GM23338 (cell line): ENCODE data around the gene AFF2. TPM values are rescaled to one million over a fixed set of nuclear protein-coding genes. Genes with fewer than 3 reads are reported as not detected.

Experiments
- ATAC-seq: fragments of 200-7000 bp; cut with Tn5 transposase; 3 replicates; pipeline ENCODE4 v1.9.1; 2020
- DNase-seq: peaks from one replicate; pipeline ENCODE4 v3.0.0-alpha.2; 2015; ENCODE audit warnings: low spot score
- H2AFZ ChIP-seq: fragments of 200-600 bp; sonication (generic); 2 replicates; pipeline ENCODE4 v1.8.0; 2016; ENCODE audit warnings: antibody characterized with exemption, mild to moderate bottlenecking, moderate library complexity
- H3F3A ChIP-seq: fragments of 200-600 bp; sonication (generic); replicated peaks from 2 replicates; pipeline ENCODE4 v1.8.0; 2017; ENCODE audit warnings: antibody characterized with exemption, mixed run types, low read depth
- H3K27ac ChIP-seq: fragments of 200-600 bp; sonication (generic); 2 replicates; pipeline ENCODE4 v1.6.1; 2016; ENCODE audit warnings: low read depth
- H3K27me3 ChIP-seq: fragments of 200-600 bp; sonication (generic); 2 replicates; pipeline ENCODE4 v1.8.0; 2016; ENCODE audit warnings: mild to moderate bottlenecking, mixed run types, moderate library complexity; ENCODE audit not compliant: insufficient read depth
- H3K36me3 ChIP-seq: fragments of 200-600 bp; sonication (generic); 2 replicates; pipeline ENCODE4 v1.8.0; 2016; ENCODE audit warnings: mild to moderate bottlenecking; ENCODE audit not compliant: insufficient read depth
- H3K4me1 ChIP-seq: fragments of 200-600 bp; sonication (generic); 2 replicates; pipeline ENCODE4 v1.8.0; 2016; ENCODE audit warnings: mild to moderate bottlenecking, moderate library complexity; ENCODE audit not compliant: insufficient read depth
- H3K4me2 ChIP-seq: fragments of 200-600 bp; sonication (generic); 2 replicates; pipeline ENCODE4 v1.7.1; 2017; ENCODE audit warnings: mixed run types
- H3K4me3 ChIP-seq: fragments of 200-600 bp; sonication (generic); 2 replicates; pipeline ENCODE4 v1.6.1; 2016; ENCODE audit warnings: mixed run types
- H3K79me2 ChIP-seq: fragments of 200-600 bp; sonication (generic); replicated peaks from 2 replicates; pipeline ENCODE4 v1.8.0; 2017; ENCODE audit warnings: mild to moderate bottlenecking; ENCODE audit not compliant: insufficient read depth
- H3K9me2 ChIP-seq: fragments of 200-600 bp; sonication (generic); 2 replicates; pipeline ENCODE4 v1.8.0; 2017; ENCODE audit not compliant: insufficient read depth
- H4K20me1 ChIP-seq: fragments of 200-600 bp; sonication (generic); replicated peaks from 2 replicates; pipeline ENCODE4 v1.8.0; 2017; ENCODE audit warnings: mild to moderate bottlenecking; ENCODE audit not compliant: insufficient read depth
- H3K27ac Mint-ChIP-seq: 2 replicates; pipeline ENCODE4 v1.8.0; 2020; ENCODE audit warnings: inconsistent platforms, mild to moderate bottlenecking, moderate library complexity, mixed read lengths
- H3K27me3 Mint-ChIP-seq: 3 replicates; pipeline ENCODE4 v1.8.0; 2022; ENCODE audit warnings: low read depth, mild to moderate bottlenecking, moderate library complexity, mixed read lengths, inconsistent platforms; ENCODE audit not compliant: insufficient read depth, poor library complexity
- H3K36me3 Mint-ChIP-seq: 3 replicates; pipeline ENCODE4 v1.8.0; 2021; ENCODE audit warnings: low read depth, mild to moderate bottlenecking, inconsistent platforms, moderate library complexity, mixed read lengths
- H3K4me1 Mint-ChIP-seq: 3 replicates; pipeline ENCODE4 v1.8.0; 2020; ENCODE audit warnings: mild to moderate bottlenecking, inconsistent platforms, mixed read lengths
- H3K4me3 Mint-ChIP-seq: 3 replicates; pipeline ENCODE4 v1.8.0; 2021; ENCODE audit warnings: moderate library complexity, mild to moderate bottlenecking, inconsistent platforms, mixed read lengths
- H3K9me3 Mint-ChIP-seq: 3 replicates; pipeline ENCODE4 v1.8.0; 2020; ENCODE audit warnings: moderate library complexity, mild to moderate bottlenecking, inconsistent platforms, mixed read lengths
- CREB1 ChIP-seq: fragments of 250-450 bp; sonication (Bioruptor Pico); IDR thresholded peaks from 2 replicates; pipeline ENCODE4 v1.5.0; 2020; ENCODE audit warnings: low read depth, mild to moderate bottlenecking, moderate library complexity
- EZH2 ChIP-seq: fragments of 200-600 bp; sonication (generic); IDR thresholded peaks from one replicate; pipeline ENCODE4 v1.8.0; 2017; ENCODE audit warnings: antibody characterized with exemption, mild to moderate bottlenecking, low read depth; ENCODE audit not compliant: unreplicated experiment
- JUNB ChIP-seq: IDR thresholded peaks from one replicate; pipeline ENCODE4 v1.6.1; 2016; ENCODE audit warnings: antibody characterized with exemption; ENCODE audit not compliant: unreplicated experiment
- NANOG ChIP-seq: IDR thresholded peaks from 2 replicates; pipeline ENCODE4 v1.6.1; 2016; ENCODE audit warnings: antibody characterized with exemption, borderline replicate concordance
- POLR2AphosphoS5 ChIP-seq: IDR thresholded peaks from 2 replicates; pipeline ENCODE4 v1.6.1; 2016; ENCODE audit warnings: antibody characterized with exemption, low read depth
- STAT1 ChIP-seq: IDR thresholded peaks from one replicate; pipeline ENCODE4 v1.6.1; 2016; ENCODE audit warnings: antibody characterized with exemption; ENCODE audit not compliant: unreplicated experiment
- ZNF331 ChIP-seq: fragments of 250-450 bp; sonication (Bioruptor Pico); IDR thresholded peaks from 2 replicates; pipeline ENCODE4 v1.5.0; 2020; ENCODE audit warnings: low read depth, mild to moderate bottlenecking, moderate library complexity
- polyA plus RNA-seq: library from polyadenylated mRNA; unstranded; fragments of >200 nt; fragmentation: Nextera tagmentation; extraction: Ambion mirVana; gene quantifications from 2 replicates; pipeline ENCODE4 v1.2.1, GENCODE V29; 2016
- total RNA-seq: library from RNA; depleted of rRNA; stranded (reverse); fragments of >200 nt; shearing (Covaris generic); gene quantifications from 2 replicates; pipeline ENCODE4 v1.2.3, GENCODE V29; 2014
- TF ChIP-seq, protein P1 (sequence below): IDR thresholded peaks from one replicate; pipeline ENCODE4 v1.6.1; 2018; ENCODE audit warnings: antibody characterized with exemption; ENCODE audit not compliant: unreplicated experiment
- TF ChIP-seq, protein P2 (sequence below), 2 experiments: fragments of 200-600 bp in 1 of 2; sonication (generic) in 1 of 2; conservative IDR thresholded peaks; 2 replicates each; pipeline versions ENCODE4 v1.5.1 to v1.6.1; 2016 to 2017; ENCODE audit warnings: antibody characterized with exemption in 2 of 2, low read depth in 2 of 2, mild to moderate bottlenecking in 2 of 2, moderate library complexity in 1 of 2
- TF ChIP-seq, protein P3 (sequence below): fragments of 250-450 bp; sonication (Bioruptor Pico); IDR thresholded peaks from 2 replicates; pipeline ENCODE4 v1.5.0; 2020; ENCODE audit warnings: mild to moderate bottlenecking, moderate library complexity

AFF2 gene
- total and polyA plus RNA-seq, 2 experiments from 2014 or later: 1.6 to 5.8 TPM

DNA sequence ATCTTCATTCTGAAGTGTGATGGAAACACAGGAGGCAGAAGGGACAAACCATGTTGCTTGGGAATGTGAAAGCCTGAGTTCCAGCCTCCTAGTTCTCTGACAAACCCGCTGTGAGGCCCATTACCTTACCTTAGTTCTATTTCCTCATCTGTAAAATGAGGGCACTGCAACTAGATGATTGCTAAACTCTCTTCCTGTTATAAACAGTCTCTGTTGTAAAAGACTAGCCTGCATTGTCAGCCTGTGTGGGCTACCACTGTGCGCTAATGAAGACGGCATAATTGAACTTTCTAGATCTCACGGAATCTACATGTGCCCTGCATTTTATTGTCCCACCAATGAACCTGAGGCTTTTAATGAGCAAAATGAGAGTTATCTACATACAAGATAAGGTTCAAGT, 147.2 kb downstream of the AFF2 start:
- Histone ChIP-seq H3F3A (no peaks in the 10 kb centered on the region), H3K27ac (no peak overlapping the region), H3K79me2 (no peaks in the 10 kb centered on the region), H4K20me1 (no peaks in the 10 kb centered on the region), H3K4me2 (no peak overlapping the region), H3K36me3 (no peaks in the 10 kb centered on the region), H2AFZ (no peak overlapping the region), H3K9me2 (no peaks in the 10 kb centered on the region), H3K4me3 (no peak overlapping the region), H3K27me3 (no peaks in the 10 kb centered on the region), H3K4me1 (no peaks in the 10 kb centered on the region)
- Mint-ChIP-seq H3K9me3 (no peaks in the 10 kb centered on the region), H3K4me1 (peaks cover 16% of the 10 kb centered on the region), H3K27me3 (no peaks in the 10 kb centered on the region), H3K4me3 (no peak overlapping the region), H3K36me3 (no peaks in the 10 kb centered on the region), H3K27ac (no peak overlapping the region; the same call in 1 of the 2 replicates)
- no peak for ATAC-seq
- TF ChIP-seq POLR2AphosphoS5 (no peak), STAT1 (no peak), JUNB (no peak), NANOG (no peak), ZNF331 (CRISPR knock-in tag) (no peak), EZH2 (no peak)
- TF ChIP-seq, protein P1, sequence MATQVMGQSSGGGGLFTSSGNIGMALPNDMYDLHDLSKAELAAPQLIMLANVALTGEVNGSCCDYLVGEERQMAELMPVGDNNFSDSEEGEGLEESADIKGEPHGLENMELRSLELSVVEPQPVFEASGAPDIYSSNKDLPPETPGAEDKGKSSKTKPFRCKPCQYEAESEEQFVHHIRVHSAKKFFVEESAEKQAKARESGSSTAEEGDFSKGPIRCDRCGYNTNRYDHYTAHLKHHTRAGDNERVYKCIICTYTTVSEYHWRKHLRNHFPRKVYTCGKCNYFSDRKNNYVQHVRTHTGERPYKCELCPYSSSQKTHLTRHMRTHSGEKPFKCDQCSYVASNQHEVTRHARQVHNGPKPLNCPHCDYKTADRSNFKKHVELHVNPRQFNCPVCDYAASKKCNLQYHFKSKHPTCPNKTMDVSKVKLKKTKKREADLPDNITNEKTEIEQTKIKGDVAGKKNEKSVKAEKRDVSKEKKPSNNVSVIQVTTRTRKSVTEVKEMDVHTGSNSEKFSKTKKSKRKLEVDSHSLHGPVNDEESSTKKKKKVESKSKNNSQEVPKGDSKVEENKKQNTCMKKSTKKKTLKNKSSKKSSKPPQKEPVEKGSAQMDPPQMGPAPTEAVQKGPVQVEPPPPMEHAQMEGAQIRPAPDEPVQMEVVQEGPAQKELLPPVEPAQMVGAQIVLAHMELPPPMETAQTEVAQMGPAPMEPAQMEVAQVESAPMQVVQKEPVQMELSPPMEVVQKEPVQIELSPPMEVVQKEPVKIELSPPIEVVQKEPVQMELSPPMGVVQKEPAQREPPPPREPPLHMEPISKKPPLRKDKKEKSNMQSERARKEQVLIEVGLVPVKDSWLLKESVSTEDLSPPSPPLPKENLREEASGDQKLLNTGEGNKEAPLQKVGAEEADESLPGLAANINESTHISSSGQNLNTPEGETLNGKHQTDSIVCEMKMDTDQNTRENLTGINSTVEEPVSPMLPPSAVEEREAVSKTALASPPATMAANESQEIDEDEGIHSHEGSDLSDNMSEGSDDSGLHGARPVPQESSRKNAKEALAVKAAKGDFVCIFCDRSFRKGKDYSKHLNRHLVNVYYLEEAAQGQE: no peak
- TF ChIP-seq, protein P2, sequence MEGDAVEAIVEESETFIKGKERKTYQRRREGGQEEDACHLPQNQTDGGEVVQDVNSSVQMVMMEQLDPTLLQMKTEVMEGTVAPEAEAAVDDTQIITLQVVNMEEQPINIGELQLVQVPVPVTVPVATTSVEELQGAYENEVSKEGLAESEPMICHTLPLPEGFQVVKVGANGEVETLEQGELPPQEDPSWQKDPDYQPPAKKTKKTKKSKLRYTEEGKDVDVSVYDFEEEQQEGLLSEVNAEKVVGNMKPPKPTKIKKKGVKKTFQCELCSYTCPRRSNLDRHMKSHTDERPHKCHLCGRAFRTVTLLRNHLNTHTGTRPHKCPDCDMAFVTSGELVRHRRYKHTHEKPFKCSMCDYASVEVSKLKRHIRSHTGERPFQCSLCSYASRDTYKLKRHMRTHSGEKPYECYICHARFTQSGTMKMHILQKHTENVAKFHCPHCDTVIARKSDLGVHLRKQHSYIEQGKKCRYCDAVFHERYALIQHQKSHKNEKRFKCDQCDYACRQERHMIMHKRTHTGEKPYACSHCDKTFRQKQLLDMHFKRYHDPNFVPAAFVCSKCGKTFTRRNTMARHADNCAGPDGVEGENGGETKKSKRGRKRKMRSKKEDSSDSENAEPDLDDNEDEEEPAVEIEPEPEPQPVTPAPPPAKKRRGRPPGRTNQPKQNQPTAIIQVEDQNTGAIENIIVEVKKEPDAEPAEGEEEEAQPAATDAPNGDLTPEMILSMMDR (conservative IDR thresholded peaks at IDR 0.05; ENCODE audit: low read depth in 2 of 2): no peak
- DNase-seq: no peak

DNA sequence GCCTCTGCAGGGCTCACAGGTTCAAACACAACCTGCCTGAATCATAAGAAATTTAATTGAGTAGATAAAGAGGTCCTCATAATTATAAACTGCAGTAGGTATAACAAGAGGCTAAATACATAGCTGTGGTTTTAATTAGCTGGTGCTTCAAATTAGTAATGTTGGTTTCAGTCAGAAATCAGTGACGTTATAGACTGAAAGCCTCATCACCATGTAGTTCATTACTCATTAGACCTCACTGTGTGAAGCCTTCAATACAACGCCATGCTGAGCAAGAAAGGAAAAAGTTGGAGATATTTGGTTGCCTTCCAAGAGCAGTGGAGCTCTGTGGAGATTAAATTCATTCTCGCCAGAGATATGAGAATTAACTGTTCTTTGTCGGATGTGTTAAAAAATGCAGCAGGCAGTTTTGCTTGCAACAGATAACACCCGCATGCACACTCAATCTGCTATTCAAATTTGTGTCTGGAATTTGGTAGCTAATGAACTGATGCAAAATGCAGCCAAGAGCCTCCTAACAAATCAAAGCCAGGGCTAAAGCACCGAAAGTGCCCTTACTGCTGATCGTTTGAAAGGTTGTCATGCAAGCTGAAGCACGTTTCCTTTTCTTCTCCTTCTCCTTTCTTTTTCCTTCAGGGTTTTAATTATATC, 148.9 kb downstream of the AFF2 start:
- H3K4me2 ChIP-seq: no peak overlapping the region
- Mint-ChIP-seq H3K9me3 (no peaks in the 10 kb centered on the region), H3K27me3 (no peaks in the 10 kb centered on the region), H3K4me3 (no peak overlapping the region), H3K4me1 (peaks cover 18% of the 10 kb centered on the region), H3K27ac (no peak overlapping the region), H3K36me3 (peaks cover 1% of the 10 kb centered on the region; the same call in 1 of the 3 replicates)
- no peaks in the 10 kb centered on the region for H3K9me2 ChIP-seq
- TF ChIP-seq JUNB (no peak), CREB1 (no peak), NANOG (no peak)
- TF ChIP-seq, protein P3, sequence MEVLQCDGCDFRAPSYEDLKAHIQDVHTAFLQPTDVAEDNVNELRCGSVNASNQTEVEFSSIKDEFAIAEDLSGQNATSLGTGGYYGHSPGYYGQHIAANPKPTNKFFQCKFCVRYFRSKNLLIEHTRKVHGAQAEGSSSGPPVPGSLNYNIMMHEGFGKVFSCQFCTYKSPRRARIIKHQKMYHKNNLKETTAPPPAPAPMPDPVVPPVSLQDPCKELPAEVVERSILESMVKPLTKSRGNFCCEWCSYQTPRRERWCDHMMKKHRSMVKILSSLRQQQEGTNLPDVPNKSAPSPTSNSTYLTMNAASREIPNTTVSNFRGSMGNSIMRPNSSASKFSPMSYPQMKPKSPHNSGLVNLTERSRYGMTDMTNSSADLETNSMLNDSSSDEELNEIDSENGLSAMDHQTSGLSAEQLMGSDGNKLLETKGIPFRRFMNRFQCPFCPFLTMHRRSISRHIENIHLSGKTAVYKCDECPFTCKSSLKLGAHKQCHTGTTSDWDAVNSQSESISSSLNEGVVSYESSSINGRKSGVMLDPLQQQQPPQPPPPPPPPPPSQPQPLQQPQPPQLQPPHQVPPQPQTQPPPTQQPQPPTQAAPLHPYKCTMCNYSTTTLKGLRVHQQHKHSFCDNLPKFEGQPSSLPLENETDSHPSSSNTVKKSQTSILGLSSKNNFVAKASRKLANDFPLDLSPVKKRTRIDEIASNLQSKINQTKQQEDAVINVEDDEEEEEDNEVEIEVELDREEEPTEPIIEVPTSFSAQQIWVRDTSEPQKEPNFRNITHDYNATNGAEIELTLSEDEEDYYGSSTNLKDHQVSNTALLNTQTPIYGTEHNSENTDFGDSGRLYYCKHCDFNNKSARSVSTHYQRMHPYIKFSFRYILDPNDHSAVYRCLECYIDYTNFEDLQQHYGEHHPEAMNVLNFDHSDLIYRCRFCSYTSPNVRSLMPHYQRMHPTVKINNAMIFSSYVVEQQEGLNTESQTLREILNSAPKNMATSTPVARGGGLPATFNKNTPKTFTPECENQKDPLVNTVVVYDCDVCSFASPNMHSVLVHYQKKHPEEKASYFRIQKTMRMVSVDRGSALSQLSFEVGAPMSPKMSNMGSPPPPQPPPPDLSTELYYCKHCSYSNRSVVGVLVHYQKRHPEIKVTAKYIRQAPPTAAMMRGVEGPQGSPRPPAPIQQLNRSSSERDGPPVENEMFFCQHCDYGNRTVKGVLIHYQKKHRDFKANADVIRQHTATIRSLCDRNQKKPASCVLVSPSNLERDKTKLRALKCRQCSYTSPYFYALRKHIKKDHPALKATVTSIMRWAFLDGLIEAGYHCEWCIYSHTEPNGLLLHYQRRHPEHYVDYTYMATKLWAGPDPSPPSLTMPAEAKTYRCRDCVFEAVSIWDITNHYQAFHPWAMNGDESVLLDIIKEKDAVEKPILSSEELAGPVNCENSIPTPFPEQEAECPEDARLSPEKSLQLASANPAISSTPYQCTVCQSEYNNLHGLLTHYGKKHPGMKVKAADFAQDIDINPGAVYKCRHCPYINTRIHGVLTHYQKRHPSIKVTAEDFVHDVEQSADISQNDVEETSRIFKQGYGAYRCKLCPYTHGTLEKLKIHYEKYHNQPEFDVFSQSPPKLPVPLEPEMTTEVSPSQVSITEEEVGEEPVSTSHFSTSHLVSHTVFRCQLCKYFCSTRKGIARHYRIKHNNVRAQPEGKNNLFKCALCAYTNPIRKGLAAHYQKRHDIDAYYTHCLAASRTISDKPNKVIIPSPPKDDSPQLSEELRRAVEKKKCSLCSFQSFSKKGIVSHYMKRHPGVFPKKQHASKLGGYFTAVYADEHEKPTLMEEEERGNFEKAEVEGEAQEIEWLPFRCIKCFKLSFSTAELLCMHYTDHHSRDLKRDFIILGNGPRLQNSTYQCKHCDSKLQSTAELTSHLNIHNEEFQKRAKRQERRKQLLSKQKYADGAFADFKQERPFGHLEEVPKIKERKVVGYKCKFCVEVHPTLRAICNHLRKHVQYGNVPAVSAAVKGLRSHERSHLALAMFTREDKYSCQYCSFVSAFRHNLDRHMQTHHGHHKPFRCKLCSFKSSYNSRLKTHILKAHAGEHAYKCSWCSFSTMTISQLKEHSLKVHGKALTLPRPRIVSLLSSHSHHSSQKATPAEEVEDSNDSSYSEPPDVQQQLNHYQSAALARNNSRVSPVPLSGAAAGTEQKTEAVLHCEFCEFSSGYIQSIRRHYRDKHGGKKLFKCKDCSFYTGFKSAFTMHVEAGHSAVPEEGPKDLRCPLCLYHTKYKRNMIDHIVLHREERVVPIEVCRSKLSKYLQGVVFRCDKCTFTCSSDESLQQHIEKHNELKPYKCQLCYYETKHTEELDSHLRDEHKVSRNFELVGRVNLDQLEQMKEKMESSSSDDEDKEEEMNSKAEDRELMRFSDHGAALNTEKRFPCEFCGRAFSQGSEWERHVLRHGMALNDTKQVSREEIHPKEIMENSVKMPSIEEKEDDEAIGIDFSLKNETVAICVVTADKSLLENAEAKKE (CRISPR knock-in tag): no peak
- H3K79me2 ChIP-seq: no peaks in the 10 kb centered on the region
- no peaks in the 10 kb centered on the region for H4K20me1 ChIP-seq
- H3K36me3 ChIP-seq: no peaks in the 10 kb centered on the region
- H3F3A ChIP-seq: no peaks in the 10 kb centered on the region
- no peak overlapping the region for H3K4me3 ChIP-seq
- no peak overlapping the region for H3K27ac ChIP-seq
- ATAC-seq: no peak
- H3K27me3 ChIP-seq: no peaks in the 10 kb centered on the region
- H3K4me1 ChIP-seq: no peaks in the 10 kb centered on the region
- no peak for DNase-seq
- no peak overlapping the region for H2AFZ ChIP-seq
